Ishikawa (cell line): ENCODE measurements around the gene STUM.
A peak's percentile ranks its signal among the peaks of the same experiment; 100 is the strongest.

Experiments used
- CREB1 ChIP-seq: IDR thresholded peaks from 2 replicates; pipeline ENCODE4 v1.6.1; 2012; ENCODE audit warnings: low read depth
- EP300 ChIP-seq: IDR thresholded peaks from 2 replicates; pipeline ENCODE4 v1.6.1; 2012; ENCODE audit warnings: borderline replicate concordance
- FOXM1 ChIP-seq: IDR thresholded peaks from 2 replicates; pipeline ENCODE4 v1.6.1; 2012; ENCODE audit warnings: low read depth, borderline replicate concordance
- MAX ChIP-seq: IDR thresholded peaks from 2 replicates; pipeline ENCODE4 v1.6.1; 2012
- TCF12 ChIP-seq: IDR thresholded peaks from 2 replicates; pipeline ENCODE4 v1.6.1; 2012; ENCODE audit warnings: low read depth
- TEAD4 ChIP-seq: IDR thresholded peaks from 2 replicates; pipeline ENCODE4 v1.6.1; 2012
- TF ChIP-seq, protein P1 (sequence below): IDR thresholded peaks from 2 replicates; pipeline ENCODE4 v1.6.1; 2012; ENCODE audit warnings: low read depth, mild to moderate bottlenecking
- TF ChIP-seq, protein P2 (sequence below): IDR thresholded peaks from 2 replicates; pipeline ENCODE4 v1.6.1; 2012

DNA sequence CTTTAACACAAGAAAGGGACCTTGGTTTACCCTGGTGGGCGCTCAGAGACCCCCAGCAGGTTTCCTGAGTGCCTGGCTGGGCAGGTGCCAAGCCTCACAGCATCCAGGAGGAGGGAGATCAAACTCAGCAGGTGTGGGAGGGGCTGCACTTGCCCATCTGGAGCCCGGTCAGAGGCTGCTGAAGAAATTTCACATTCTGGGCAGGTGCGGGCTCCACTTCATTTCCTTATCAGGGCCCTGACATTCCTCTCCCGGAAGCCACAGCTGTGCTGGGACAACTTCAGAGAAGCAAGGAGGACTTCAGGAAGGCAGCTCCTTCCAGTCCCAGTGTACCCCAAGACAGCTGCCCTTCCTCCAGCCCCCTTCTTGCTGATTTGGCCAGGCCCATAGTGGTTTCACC lies 107.6 kb downstream of the STUM start:
- no peak for TF ChIP-seq TEAD4
- TF ChIP-seq CREB1, result no peak
- TF ChIP-seq, protein P1, sequence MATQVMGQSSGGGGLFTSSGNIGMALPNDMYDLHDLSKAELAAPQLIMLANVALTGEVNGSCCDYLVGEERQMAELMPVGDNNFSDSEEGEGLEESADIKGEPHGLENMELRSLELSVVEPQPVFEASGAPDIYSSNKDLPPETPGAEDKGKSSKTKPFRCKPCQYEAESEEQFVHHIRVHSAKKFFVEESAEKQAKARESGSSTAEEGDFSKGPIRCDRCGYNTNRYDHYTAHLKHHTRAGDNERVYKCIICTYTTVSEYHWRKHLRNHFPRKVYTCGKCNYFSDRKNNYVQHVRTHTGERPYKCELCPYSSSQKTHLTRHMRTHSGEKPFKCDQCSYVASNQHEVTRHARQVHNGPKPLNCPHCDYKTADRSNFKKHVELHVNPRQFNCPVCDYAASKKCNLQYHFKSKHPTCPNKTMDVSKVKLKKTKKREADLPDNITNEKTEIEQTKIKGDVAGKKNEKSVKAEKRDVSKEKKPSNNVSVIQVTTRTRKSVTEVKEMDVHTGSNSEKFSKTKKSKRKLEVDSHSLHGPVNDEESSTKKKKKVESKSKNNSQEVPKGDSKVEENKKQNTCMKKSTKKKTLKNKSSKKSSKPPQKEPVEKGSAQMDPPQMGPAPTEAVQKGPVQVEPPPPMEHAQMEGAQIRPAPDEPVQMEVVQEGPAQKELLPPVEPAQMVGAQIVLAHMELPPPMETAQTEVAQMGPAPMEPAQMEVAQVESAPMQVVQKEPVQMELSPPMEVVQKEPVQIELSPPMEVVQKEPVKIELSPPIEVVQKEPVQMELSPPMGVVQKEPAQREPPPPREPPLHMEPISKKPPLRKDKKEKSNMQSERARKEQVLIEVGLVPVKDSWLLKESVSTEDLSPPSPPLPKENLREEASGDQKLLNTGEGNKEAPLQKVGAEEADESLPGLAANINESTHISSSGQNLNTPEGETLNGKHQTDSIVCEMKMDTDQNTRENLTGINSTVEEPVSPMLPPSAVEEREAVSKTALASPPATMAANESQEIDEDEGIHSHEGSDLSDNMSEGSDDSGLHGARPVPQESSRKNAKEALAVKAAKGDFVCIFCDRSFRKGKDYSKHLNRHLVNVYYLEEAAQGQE, result no peak
- TF ChIP-seq TCF12, result peak; percentile 12
- TF ChIP-seq, protein P2, sequence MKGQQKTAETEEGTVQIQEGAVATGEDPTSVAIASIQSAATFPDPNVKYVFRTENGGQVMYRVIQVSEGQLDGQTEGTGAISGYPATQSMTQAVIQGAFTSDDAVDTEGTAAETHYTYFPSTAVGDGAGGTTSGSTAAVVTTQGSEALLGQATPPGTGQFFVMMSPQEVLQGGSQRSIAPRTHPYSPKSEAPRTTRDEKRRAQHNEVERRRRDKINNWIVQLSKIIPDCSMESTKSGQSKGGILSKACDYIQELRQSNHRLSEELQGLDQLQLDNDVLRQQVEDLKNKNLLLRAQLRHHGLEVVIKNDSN, result no peak
- no peak for TF ChIP-seq MAX
- no peak for TF ChIP-seq EP300
- TF ChIP-seq FOXM1, result no peak
